Spleen (tissue), 11 donors: ENCODE measurements around the gene LYPD4. TPM values are rescaled to one million over a fixed set of nuclear protein-coding genes. Genes with fewer than 3 reads are reported as not detected.

ENCODE experiments used
- DNase-seq: peaks from one replicate; pipeline ENCODE4 v3.0.0-alpha.2; 2020
- H3K27ac ChIP-seq, 8 donors: fragments of 200-600 bp; sonication (generic) in 7 of 8; 1 replicate in 4 of 8; 2 replicates in 4 of 8; pipeline versions ENCODE4 v1.5.0 to v1.8.0; 2016 to 2021; ENCODE audit warnings: inconsistent platforms in 4 of 8, mild to moderate bottlenecking in 4 of 8, moderate library complexity in 1 of 8
- H3K27me3 ChIP-seq, 7 donors: fragments of 200-600 bp; sonication (generic) in 6 of 7; replicated peaks in 1 of 7; 1 replicate in 4 of 7; 2 replicates in 3 of 7; pipeline versions ENCODE4 v1.5.0 to v1.8.0; 2016 to 2021; ENCODE audit warnings: inconsistent platforms in 3 of 7, mild to moderate bottlenecking in 1 of 7
- H3K36me3 ChIP-seq, 6 donors: fragments of 200-600 bp; sonication (generic) in 5 of 6; 1 replicate in 4 of 6; 2 replicates in 2 of 6; pipeline versions ENCODE4 v1.5.0 to v1.8.0; 2016 to 2021; ENCODE audit warnings: inconsistent platforms in 2 of 6
- H3K4me1 ChIP-seq, 6 donors: fragments of 200-600 bp; sonication (generic) in 5 of 6; 1 replicate in 3 of 6; 2 replicates in 3 of 6; pipeline versions ENCODE4 v1.5.0 to v1.8.0; 2016 to 2021; ENCODE audit warnings: inconsistent platforms in 3 of 6
- H3K4me3 ChIP-seq, 8 donors: fragments of 200-600 bp; sonication (generic) in 7 of 8; 1 replicate in 4 of 8; 2 replicates in 4 of 8; pipeline versions ENCODE4 v1.5.0 to v1.8.0; 2016 to 2021; ENCODE audit warnings: inconsistent platforms in 4 of 8, mild to moderate bottlenecking in 4 of 8, moderate library complexity in 2 of 8
- H3K9me3 ChIP-seq, 8 donors: fragments of 200-600 bp; sonication (generic) in 7 of 8; 1 replicate in 4 of 8; 2 replicates in 4 of 8; pipeline versions ENCODE4 v1.5.0 to v1.8.0; 2016 to 2021; ENCODE audit warnings: inconsistent platforms in 4 of 8
- POLR2A ChIP-seq, 3 donors: fragments of 450-650 bp; IDR thresholded peaks; one replicate each; pipeline ENCODE4 v1.5.1; 2017; ENCODE audit warnings: antibody characterized with exemption in 3 of 3, mild to moderate bottlenecking in 1 of 3
- POLR2AphosphoS5 ChIP-seq, 3 donors: sonication (generic); formaldehyde crosslinking; IDR thresholded peaks; one replicate each; pipeline ENCODE4 v1.5.1; 2017; ENCODE audit warnings: antibody characterized with exemption in 3 of 3
- WGBS, 5 donors: extraction: QIAGEN DNeasy Blood & Tissue Kit in 3 of 5; methylation state at CpG; one replicate each; pipeline versions ENCODE4 v1.1.5 to v1.1.7; 2013 to 2018; 5-methylcytosine and 5-hydroxymethylcytosine counted together
- intact Hi-C: fragments of 100-400 bp; cut with DNase I; formaldehyde crosslinking; loops from one replicate; pipeline ENCODE4 v1.15.0; 2023; ENCODE audit warnings: low total_unique reads
- polyA plus RNA-seq, 3 donors: library from polyadenylated mRNA; stranded (reverse); fragments of 200-250 nt; gene quantifications; one replicate each; pipeline ENCODE4 v1.2.1, GENCODE V29; 2013
- total RNA-seq, 7 donors: library from RNA; depleted of rRNA in 3 of 7; stranded (reverse); fragments of >200 nt in 3 of 7; fragmentation: NEBNext Ultra II Directional in 4 of 7; extraction: Animal tissue kit (Norgen Biotek cat#: 25700) in 4 of 7; gene quantifications; one replicate each; pipeline versions ENCODE4 v1.1.0 to v1.2.1, GENCODE V29; 2016 to 2021
- TF ChIP-seq, protein P1 (sequence below), 11 experiments: fragments of 200-600 bp in 7 of 11; fragments of 450-650 bp in 4 of 11; sonication (generic) in 4 of 11; IDR thresholded peaks in 8 of 11; conservative IDR thresholded peaks in 3 of 11; 1 replicate in 7 of 11; 2 replicates in 4 of 11; pipeline versions ENCODE4 v1.4.0 to v1.8.0; 2016 to 2021; ENCODE audit warnings: antibody characterized with exemption in 11 of 11, inconsistent platforms in 4 of 11, mild to moderate bottlenecking in 1 of 11
- donor health status: healthy with polysubstance abuse.
- donor health status: DM: no; HTN: no; CAD: no; lungs with moderate emphysema.
- donor health status: DM: no; HTN: no; CAD: no.
- donor health status: Bipolar disorder and iron deficiency.
- donor health status: healthy.
- donor health status: DM: no; HTN: no; CAD: no.
- donor health status: DM: yes; HTN: yes; CAD: no.

Gene LYPD4
- total and polyA plus RNA-seq, 10 donors = 0.04 TPM; not detected in 9

DNA sequence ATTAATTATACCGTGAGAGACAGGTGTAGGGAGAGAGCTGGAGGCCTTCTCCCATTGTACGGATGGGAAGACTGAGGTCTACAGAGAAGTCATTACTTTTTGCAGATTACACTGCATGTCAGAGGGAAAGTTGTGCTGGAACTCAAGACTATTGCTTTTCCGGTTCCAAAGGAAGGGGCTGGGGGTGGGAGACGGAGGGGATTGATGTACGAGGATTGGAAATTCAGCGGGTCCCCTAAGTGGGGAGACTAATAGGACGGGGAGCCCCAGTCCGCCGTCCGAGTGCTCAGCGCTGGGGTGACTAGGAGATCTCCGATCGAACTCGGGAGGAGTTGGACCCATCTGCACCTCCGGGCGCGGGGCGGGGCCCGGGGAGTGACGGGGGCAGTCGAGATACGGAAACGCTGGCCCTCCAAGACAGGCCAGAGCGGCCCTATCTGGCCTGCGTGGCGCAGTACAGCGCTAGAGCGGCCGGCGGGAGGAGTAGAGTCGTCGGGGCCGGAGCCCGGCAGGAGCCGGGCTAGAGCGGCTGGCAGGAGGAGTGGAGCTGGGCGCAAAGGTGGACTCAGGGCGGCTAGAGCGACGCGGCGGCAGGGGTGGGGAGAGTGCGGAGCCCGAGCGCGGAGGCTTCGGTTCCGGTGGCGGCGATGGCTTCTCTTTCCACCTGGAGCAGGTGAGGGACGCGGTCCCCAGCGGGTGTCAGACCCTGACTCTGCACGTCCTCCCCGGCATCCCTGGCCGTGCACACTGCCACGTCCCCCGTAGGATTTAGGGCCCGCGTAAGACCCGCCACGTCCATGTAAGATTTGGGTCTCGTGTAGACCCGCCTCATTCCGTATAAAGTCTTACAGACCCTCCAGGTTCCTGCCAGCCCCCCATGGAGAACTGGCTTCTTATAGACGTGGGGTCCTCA lies 39.6 kb upstream of the LYPD4 start:
- intact Hi-C loops = no loop called here
- WGBS, 5 donors = 0 to 1% (median 1%) methylated on average over 39 to 66 of the region's 66 CpGs

DNA sequence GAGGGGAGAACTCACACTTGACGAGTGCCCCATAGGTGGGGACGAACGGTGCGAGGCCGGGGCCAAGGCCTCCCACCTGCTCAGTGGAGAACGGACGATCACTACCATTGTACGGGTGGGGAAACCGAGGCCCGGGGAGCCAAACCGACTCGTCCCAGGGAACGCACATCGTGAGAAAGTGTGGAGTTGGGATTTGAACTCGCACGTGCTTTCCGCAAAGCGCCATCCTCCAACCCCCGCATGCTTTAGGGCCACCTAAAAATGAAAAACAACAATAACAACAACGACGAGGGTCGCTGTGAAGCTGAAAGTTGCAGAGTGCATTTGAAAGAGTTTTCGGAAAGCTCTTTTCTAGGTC lies 39.0 kb upstream of the LYPD4 start:
- no peak for TF ChIP-seq POLR2A (IDR thresholded peaks at IDR 0.05)
- TF ChIP-seq, protein P1, sequence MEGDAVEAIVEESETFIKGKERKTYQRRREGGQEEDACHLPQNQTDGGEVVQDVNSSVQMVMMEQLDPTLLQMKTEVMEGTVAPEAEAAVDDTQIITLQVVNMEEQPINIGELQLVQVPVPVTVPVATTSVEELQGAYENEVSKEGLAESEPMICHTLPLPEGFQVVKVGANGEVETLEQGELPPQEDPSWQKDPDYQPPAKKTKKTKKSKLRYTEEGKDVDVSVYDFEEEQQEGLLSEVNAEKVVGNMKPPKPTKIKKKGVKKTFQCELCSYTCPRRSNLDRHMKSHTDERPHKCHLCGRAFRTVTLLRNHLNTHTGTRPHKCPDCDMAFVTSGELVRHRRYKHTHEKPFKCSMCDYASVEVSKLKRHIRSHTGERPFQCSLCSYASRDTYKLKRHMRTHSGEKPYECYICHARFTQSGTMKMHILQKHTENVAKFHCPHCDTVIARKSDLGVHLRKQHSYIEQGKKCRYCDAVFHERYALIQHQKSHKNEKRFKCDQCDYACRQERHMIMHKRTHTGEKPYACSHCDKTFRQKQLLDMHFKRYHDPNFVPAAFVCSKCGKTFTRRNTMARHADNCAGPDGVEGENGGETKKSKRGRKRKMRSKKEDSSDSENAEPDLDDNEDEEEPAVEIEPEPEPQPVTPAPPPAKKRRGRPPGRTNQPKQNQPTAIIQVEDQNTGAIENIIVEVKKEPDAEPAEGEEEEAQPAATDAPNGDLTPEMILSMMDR (IDR thresholded peaks at IDR 0.05 in 8 of 11, conservative IDR thresholded peaks at IDR 0.05 in 3 of 11) = no peak
- TF ChIP-seq POLR2AphosphoS5 (IDR thresholded peaks at IDR 0.05) = no peak
- intact Hi-C loops = no loop called here
- DNase-seq = no peak
- H3K27me3 ChIP-seq = no peaks in the 10 kb centered on the region
- peaks cover 0 to 56% (median 3%) of the 10 kb centered on the region in 6 donors for H3K36me3 ChIP-seq
- no peaks in the 10 kb centered on the region for H3K9me3 ChIP-seq
- peak overlapping the region; percentile 90 to 99 (median 98) for H3K27ac ChIP-seq
- peaks cover 28 to 95% (median 82%) of the 10 kb centered on the region in 6 donors for H3K4me1 ChIP-seq
- peak overlapping the region; percentile 86 to 99 (median 98) for H3K4me3 ChIP-seq
- 0 to 1% (median 0%) methylated on average over 22 to 23 of the region's 23 CpGs for WGBS, 5 donors

More for the DNA sequence above, 39.6 kb upstream of the LYPD4 start:
- TF ChIP-seq POLR2A (IDR thresholded peaks at IDR 0.05) (peak; percentile 35 to 88 (median 37)), POLR2AphosphoS5 (IDR thresholded peaks at IDR 0.05) (peak; percentile 97 to 98 (median 98))
- TF ChIP-seq, protein P1 (IDR thresholded peaks at IDR 0.05 in 8 of 11, conservative IDR thresholded peaks at IDR 0.05 in 3 of 11) = peak in 9 of 11 experiments; percentile 16 to 62 (median 45)
- peak overlapping the region; percentile 90 to 99 (median 98) for H3K27ac ChIP-seq
- DNase-seq = peak; percentile 100
- H3K4me1 ChIP-seq = peaks cover 28 to 95% (median 82%) of the 10 kb centered on the region in 6 donors
- H3K36me3 ChIP-seq = peaks cover 0 to 56% (median 8%) of the 10 kb centered on the region in 6 donors
- no peaks in the 10 kb centered on the region for H3K27me3 ChIP-seq
- peak overlapping the region; percentile 86 to 99 (median 98) for H3K4me3 ChIP-seq
- no peaks in the 10 kb centered on the region for H3K9me3 ChIP-seq

DNA sequence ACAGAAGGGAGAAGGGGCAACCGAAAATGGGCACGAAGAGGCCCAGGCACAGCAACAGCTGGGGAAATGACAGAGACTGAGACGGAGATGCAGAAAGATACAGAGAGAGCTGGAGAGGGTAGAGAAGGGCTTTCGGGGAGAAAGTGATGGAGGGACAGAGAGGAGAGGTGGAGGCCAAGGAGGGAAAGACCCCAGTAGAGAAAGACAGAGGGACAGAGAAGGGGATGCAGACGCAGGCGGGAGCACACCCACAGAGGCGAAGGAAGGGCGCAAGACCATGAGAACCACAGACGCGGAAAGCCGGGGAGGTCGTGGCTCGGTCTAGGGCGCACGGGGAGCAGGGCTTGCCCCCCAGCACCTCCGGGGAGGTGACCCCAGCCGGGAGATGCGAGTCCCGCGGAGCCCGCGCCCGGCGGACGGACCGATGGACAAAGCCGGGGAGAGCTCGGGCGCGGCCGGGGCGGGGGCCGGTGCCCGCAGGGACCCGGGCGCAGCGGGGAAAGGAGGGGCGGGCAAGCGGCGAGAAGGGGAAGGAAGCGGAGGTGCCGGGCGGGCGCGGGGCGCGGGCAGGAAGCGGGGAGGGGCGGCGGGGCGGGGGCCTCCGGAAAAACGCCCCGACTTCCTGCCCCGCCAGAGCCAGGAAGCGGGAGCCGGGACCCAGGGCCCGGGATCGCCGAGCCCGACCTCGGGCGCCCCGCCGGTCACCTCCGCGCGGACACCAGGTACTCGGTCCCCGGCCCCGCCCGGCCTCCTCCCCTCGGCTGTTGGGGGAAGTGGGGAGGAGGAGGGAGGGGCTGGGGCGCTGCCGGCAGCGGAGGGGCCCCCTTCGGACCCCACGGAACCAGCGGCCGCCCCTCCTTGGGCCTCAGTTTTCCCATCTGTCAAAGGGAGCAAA lies 38.3 kb upstream of the LYPD4 start, which contains the start of gene ARHGEF1:
ARHGEF1 (plus strand) TSS at position 617 of the 895 bp plus-strand sequence. CDS start 4,899 bp downstream, outside the sequence.
- H3K27me3 ChIP-seq = no peaks in the 10 kb centered on the region
- DNase-seq = peak; percentile 96
- intact Hi-C loops = no loop called here
- H3K27ac ChIP-seq = peak within 1 kb of the TSS; percentile 90 to 99 (median 98)
- peaks cover 28 to 95% (median 82%) of the 10 kb centered on the region in 6 donors for H3K4me1 ChIP-seq
- peaks cover 0 to 53% (median 3%) of the 10 kb centered on the region in 6 donors for H3K36me3 ChIP-seq
- no peaks in the 10 kb centered on the region for H3K9me3 ChIP-seq
- 0 to 1% (median 1%) methylated on average over 42 to 80 of the region's 80 CpGs for WGBS, 5 donors
- peak in 2 of 3 donors; percentile 30 to 46 for TF ChIP-seq POLR2A (IDR thresholded peaks at IDR 0.05)
- peak; percentile 83 to 90 (median 84) for TF ChIP-seq POLR2AphosphoS5 (IDR thresholded peaks at IDR 0.05)
- TF ChIP-seq, protein P1 (IDR thresholded peaks at IDR 0.05 in 8 of 11, conservative IDR thresholded peaks at IDR 0.05 in 3 of 11) = peak in 1 of 11 experiments; percentile 18
- peak within 1 kb of the TSS; percentile 86 to 99 (median 98) for H3K4me3 ChIP-seq
